ENCODE results near the gene APP.
"Not testable (repeated sequence)": the region's sequence is repeated elsewhere in the genome, so short reads cannot be mapped to it uniquely, and the experiment has no call there.

The APP gene

DNA sequence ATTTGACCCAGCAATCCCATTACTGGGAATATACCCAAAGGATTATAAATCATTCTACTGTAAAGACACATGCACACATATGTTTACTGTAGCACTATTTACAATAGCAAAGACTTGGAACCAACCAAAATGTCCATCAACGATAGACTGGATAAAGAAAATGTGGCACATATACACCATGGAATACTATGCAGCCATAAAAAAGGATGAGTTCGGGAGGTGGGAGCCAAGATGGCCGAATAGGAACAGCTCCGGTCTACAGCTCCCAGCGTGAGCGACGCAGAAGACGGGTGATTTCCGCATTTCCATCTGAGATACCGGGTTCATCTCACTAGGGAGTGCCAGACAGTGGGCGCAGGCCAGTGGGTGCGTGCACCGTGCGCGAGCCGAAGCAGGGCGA lies 252.4 kb downstream of the APP start:
- FAIRE-seq; DNase-seq (ENCODE audit: insufficient read length, low spot score): not testable (repeated sequence)

DNA sequence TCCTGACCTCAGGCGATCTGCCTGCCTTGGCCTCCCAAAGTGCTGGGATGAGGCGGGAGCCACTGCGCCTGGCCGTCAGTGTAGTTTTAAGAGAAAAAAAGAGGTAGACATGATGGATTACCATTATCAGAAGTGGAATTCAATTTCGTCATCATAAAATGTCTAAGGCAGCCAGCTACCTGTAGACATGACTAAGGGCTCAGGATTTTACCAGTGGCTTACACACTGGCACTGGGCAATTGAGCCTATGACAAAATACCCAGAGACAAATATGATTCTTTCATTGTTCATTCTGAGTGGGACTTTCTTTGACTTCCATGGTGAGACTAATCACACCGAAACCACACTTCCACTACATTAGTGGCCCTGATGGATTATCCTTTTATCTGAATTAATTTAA lies 254.3 kb downstream of the APP start:
- DNase-seq (ENCODE audit: insufficient read length, low spot score) (no peak), FAIRE-seq (no peak)

DNA sequence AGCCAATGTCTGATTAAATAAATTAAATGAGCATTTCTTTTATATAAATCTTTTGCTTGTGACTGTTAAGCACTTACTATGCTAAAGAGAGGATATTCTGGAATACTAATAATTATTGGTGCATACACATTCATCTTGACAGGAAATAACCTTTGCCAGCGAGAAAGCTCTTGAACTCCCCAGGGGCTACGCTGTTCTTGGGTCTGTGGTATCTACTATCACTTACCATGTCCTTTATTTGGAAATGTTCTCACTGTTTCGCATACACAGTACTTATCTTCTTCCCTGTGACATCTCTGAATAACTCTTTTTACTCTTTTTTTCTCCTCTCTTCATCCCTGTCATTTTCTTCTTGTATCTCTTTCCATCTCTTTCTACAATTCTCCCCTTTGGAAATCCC lies 257.1 kb downstream of the APP start:
- DNase-seq (ENCODE audit: insufficient read length, low spot score) (no peak), FAIRE-seq (no peak)

DNA sequence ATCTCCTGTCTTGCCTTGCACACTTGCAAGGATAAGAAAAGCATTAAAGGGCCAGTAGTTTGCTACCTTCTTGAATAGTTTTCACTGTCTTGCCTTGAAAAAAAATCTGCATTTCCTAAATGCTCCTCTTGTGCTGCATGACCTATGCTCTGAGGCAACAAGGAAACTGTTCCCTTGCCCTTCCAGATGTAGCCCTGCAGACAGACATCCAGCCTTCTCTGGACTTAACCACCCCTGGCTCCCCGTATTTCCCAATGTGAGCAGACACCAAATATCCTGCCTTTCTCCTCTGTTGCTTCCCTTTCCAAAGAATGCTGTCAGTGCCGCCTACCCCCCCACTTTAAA lies 258.2 kb downstream of the APP start:
- FAIRE-seq = no peak
- no peak for DNase-seq (ENCODE audit: insufficient read length, low spot score)

DNA sequence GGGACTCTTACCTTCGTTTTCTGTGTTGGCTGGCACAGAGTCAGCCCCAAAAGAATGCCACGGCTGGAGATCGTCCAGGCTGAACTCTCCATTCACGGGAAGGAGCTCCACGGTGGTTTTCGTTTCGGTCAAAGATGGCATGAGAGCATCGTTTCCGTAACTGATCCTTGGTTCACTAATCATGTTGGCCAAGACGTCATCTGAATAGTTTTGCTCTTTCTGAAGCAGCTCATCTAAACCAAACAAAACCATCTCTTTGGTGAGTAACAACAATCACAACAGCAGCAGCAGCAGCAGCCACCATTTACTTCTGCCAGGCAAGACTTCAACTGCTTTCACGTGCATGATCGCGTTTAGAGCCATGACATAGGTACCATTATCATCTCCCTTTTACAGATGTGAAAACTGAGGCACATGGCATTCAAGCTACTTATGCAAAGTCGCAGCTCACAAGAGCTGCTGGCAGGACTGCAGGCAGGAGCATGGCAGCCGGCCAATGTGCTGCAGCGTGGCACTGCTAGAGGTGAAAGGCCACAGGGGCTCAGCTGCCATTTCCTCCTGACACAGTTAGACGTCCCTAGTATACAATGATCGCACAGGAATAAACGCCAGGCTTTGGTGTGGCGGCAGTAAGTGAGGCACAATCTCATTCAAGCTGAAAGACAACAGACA lies 258.7 kb downstream of the APP start:
- FAIRE-seq = no peak
- DNase-seq (ENCODE audit: insufficient read length, low spot score) = no peak

DNA sequence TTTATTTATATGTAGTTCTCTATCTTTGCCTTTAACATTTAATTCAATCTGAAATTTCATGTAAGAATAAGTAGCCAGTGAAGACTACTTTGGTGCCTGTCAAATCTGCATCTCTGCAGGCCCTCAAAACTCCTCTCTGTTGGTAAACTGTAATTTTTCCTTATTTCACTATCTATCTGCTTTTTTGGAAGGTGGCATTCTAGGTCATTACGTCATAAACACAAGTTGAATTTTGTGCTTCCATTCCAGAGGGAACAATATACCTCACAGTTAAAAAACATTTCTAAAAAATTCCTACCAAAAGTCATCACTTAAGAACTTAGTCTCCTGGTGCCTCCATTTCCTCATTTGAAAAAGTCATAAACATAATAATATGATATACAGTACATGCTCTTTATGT lies 259.8 kb downstream of the APP start:
- FAIRE-seq (no peak), DNase-seq (ENCODE audit: insufficient read length, low spot score) (no peak)

DNA sequence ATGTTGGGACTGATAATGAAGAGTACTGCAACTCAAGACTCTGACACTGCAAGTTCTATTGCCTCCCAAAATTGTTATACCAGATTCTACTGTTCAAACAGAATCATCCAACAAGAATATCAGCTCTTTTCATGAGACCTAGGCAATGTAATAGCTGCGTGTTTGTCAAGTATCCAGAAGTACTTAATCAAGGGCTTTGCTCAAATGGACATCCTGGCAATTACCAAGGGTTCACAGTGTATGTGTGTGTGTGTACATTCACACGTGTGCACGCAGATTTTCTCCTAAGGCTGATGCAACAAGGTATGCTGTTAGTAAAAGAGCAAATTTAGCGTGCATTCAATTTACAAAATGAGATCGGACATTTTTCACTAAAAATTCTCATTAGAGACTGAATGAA lies 261.2 kb downstream of the APP start:
- DNase-seq (ENCODE audit: insufficient read length, low spot score) (no peak), FAIRE-seq (no peak)

DNA sequence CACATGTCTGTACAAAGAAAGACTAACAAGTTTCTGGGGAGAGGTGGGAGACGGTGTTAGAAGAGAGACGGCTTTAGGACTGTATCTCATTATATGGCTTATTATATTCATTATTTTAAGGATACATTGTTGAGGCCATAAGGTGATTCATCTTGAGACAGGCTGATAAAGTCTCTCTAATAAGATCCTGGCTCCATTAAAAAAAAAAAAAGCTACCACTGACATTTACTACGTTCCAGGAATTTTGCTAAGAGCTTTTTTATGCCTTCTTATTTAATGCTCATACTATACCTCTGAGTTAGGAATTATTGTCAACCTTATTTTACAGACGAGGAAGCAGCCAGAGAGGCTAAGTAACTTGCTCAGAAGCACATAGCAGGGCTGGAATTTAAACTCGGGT lies 262.1 kb downstream of the APP start:
- FAIRE-seq = no peak

DNA sequence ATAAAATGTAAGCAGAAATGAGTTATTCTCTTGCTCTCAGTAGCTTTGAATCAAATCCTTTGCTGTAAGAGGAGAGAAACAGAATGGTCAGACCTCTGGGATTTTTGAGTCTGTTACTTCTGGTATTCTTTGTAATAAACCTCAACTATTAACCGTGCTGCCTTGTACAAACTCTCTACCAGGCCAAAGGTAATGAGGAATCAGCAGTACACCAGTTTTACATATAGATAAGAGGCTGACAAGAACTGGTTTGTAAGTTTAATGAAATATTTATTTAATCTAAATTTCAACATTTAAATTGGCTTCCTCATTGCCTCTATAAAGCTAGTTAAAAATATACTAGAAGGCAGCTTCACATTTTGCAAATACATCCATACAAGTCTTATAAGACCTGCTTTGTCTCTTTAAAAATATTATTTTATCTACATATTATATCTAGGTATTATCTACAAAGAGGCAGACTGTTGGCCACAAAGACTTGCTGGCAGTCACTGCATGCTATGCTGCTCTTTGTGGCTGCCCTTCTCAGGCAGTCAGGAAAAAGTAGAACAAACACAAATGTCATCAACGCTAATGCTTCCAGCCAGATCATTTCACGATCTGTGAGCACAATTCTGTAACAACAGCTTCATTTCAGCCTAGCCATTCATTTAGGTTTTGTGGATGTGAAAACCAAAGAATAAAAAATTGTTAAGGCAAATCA lies 262.8 kb downstream of the APP start:
- no peak for DNase-seq (ENCODE audit: insufficient read length, low spot score)
- FAIRE-seq = no peak

More for the DNA sequence above, 262.1 kb downstream of the APP start:
- no peak for DNase-seq (ENCODE audit: insufficient read length, low spot score)

DNA sequence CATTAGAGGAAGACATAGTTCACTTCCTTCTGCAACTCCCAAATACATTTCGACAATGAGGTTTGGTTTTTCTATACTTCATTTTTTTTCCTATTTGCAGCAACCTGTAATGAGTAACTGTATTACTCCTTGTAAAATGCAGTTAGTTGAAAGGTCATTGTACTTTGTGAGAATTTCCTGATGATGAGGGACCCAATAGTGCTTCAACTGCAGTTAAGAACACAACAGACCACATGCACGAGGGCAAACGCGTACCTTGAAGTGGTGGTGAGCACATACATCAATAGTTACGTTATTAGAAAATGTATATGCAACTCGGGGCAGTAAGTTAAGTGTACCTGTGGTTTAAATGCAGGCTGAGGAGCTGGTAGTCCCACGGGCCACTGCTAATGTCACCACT lies 264.0 kb downstream of the APP start:
- DNase-seq (ENCODE audit: insufficient read length, low spot score) (no peak), FAIRE-seq (no peak)

DNA sequence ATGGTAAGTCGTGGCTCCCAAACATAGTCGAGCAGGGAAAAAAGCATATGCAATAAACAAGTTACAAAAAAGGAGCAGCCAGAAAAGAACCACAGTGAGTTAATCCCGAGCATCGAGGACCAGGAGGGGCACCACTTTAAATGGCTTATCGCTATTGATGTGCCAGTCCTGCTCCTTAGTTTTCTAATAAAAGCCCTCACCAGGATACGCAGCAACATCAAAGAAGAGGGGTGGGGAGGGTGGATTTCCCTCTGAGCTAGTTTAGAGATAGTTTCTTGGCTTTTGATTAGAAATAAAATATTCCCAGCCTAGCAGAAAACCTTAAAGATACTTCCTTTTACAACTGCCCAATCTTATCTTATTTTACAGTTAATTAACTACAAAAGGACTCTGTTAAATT lies 265.4 kb downstream of the APP start:
- no peak for FAIRE-seq
- no peak for DNase-seq (ENCODE audit: insufficient read length, low spot score)

DNA sequence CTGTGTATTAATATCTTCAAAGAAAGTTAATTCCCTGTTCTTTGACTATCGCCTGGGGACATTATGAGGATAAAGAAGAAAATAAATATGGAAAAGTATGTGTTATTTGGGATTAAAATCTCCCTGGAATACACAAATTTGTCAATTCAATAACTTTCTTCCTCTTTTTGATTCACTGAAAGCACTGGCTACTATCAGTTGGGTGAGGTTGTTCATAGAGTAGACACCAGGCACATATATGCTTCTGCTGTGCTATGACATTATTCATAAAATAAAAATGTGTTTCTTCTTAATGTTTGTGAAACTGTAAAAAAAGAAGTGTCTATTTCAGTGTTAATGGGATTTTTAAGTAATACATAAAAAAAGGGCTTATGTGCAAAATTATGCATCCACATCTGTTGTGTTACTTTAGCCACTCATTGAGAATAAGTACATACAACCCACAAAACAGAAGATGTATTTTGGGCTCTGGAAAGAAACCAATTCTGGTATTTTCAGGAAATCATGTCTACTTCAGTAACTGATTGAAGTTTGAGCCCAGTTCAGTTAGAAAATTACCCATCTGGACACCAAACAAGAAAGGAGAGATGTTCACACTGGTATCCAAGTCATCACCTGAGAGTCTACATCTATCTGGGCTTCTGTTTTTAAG lies 266.4 kb downstream of the APP start:
- no peak for DNase-seq (ENCODE audit: insufficient read length, low spot score)
- no peak for FAIRE-seq

DNA sequence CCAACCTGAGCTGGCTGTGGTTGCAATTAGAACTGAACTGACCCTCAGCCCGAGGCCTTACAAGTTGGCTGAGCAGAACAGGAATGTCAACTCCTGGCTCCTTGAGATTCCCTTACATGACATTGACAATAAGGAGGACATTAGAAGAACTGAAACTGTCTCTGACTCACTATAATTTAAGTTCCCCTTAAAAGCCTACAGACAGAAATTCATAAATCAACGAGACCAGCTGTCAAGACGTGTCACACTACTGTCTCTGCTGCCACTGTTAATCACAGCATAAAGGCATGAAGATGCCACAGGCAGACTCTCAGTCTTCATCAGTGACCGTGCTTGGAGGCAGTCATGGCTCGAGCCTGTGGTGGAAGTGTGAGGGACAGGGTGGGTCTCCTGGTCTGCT lies 267.0 kb downstream of the APP start:
- FAIRE-seq (no peak), DNase-seq (ENCODE audit: insufficient read length, low spot score) (no peak)

DNA sequence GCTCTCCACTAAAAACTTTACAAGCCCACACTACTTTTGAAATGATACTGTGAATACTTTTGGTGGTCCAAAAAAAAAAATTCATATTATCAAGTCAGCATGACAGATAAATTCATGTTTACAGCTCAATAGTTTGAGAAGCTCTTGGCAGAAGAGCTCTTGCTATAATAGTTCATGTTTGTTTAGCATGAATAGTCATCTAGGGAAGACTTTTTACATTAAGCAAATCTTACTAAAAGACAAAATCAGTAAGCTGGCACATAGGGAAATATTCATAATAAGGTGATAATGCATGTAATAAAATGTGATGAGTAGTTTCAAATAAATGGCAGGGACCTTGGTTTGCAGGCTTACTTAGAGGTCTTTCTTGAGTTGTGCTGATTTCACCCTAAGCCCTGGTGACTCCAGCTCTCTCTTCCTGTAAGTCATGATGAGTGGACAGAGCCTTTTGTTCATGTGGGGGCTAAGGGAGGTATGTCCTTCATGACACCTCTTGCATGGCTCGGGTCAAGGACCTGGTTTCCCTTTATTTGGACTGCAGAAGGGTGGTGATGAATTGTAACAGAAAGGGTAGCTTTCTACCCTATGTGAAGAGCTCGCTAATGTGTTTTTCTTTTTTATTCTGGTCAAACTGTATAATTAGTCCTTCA lies 269.1 kb downstream of the APP start:
- no peak for DNase-seq (ENCODE audit: insufficient read length, low spot score)
- FAIRE-seq = no peak

DNA sequence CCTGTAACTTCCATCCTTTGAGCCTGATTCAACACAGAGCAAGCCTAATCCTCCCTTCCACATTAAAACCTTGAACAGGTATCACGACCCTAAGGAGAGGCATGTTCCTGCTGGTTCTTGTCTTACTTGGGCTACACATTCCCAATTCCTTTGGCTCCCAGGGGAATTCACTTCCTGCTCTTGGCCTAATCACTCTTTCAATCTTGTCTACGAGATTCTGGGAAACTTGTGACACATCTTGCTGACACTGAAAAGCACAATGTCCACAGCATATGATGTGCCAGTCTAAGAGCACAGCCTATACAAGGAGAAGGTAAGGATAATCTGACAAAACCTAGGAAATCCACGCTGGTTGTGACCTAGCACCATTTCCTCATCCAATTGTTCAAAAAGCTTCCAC lies 271.9 kb downstream of the APP start:
- no peak for FAIRE-seq

DNA sequence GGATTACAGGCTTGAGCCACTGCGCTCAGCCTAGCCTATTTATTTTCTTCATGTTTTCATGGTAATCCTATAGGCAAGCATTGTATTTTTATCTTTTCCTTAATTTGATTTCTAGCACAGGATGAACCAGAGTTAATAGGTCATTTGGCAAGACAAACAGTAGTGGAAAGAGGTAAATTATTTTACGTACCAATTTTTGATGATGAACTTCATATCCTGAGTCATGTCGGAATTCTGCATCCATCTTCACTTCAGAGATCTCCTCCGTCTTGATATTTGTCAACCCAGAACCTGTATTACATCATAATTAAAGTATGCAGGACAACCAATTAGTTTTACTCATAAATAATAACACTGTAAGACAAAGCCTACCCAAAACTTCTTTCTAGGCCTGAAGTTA lies 273.2 kb downstream of the APP start:
- FAIRE-seq (no peak), DNase-seq (ENCODE audit: insufficient read length, low spot score) (no peak)

More for the DNA sequence above, 271.9 kb downstream of the APP start:
- no peak for DNase-seq (ENCODE audit: insufficient read length, low spot score)

DNA sequence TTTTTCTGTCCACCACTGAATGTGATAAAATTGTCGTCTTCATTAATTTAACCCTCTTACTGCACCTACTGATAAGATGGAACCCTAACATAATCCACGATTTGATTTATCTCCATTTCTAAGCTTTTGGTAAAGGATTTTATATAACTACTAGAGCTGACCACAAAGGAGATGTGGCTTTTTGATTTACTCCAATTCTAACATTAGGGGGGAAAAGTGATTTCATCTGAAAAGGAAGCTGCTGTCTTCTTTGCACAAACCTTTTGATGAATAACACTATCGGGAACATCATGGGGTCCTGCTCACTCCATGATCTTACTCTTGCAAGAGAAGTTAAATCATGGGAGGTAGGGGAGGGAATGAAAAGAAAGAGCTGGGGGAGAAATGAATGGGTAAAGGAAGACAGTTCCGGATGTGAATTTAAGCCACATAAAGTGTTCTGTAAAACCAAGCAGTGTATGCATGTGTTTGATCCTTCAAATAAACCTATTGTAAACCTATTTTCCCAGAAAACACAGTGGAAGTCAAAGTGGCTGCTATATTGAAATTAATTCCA lies 274.0 kb downstream of the APP start:
- FAIRE-seq (no peak), DNase-seq (ENCODE audit: insufficient read length, low spot score) (no peak)

DNA sequence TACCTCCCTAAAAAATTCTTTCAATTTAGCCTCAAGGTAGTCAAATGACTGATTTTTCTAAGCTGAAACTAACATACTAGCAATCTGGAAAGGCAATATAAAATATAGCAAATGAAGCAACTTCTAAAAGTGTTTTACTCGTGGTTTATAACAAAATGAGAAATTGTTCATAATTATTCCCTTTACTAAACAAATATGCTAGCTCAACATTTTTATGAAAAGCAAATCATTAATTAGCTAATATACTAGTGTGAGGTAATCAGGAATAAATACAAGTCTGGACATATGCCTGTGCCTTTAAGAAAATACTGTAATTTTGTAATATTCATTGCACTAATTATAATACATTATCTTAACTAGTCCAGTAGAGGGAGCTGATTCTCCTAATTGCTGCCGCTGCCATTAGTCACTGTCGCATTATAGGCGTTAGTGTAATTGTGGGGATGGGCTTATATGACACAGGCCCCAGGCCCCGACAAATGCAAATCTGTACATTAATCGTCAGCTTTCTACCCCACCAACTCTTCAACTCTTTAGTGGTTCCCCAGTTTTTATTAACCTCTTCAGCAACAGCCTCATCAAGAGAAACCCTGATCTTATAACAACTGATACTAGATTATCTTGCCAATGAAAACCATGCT lies 274.9 kb downstream of the APP start:
- FAIRE-seq (no peak), DNase-seq (ENCODE audit: insufficient read length, low spot score) (peak; percentile 21)

DNA sequence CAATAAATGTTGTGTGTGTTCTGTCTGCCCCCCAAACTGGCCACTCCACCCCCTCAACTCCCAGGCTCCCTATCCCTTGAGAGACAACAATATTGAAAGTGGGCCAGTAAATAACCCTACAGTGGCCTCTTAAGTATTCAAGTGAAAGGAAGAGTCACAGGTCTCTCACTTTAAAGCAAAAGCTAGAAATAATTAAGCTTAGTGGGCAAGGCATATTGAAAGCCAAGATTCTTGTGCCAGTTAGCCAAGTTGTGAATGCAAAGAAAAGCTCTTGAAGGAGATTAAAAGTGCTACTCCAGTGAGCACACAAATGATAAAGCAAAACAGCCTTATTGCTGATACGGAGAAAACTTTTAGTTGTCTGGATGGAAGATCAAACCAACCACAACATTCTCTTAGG lies 277.4 kb downstream of the APP start:
- FAIRE-seq (no peak), DNase-seq (ENCODE audit: insufficient read length, low spot score) (no peak)

DNA sequence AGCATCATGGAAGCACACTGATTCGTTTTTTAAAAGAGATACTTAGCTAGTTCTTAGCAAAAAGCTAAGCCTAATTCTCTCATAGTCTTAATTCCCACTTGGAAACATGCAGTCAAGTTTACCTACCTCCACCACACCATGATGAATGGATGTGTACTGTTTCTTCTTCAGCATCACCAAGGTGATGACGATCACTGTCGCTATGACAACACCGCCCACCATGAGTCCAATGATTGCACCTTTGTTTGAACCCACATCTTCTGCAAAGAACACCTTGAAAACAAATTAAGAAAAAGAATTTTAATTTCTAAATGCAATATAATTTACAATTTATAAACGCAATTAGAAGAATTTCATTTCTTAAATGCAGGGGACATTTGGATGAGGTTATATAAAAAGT lies 279.0 kb downstream of the APP start:
- no peak for DNase-seq (ENCODE audit: insufficient read length, low spot score)
- no peak for FAIRE-seq

DNA sequence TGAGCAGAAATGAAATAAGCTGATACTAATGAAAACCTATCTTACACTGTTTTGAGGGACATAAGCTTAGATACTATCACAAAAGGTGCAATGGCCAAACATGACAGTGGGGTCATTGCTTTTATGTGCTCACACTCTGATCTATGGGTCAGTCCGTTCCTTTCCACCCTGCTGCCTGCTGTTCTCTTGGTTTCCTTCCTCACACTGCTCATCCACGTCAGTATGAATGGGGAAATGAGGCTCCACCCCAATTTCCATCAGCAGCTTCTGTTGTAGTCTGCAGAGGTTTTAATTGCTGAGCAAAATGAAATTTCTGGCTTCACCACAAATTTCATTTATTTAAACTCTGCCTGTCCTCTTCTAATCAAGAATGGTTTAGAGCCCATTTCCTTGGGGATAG lies 280.6 kb downstream of the APP start:
- DNase-seq (ENCODE audit: insufficient read length, low spot score) = no peak
- no peak for FAIRE-seq

Data from HTR-8/SVneo (cell line).